OCI-LY1 (cell line): ENCODE results near the gene CFAP251.

Source experiments
- H2AFZ ChIP-seq: fragments of 200-600 bp; sonication (generic), shearing (Covaris generic); 2 replicates; pipeline ENCODE4 v1.6.0; 2014; ENCODE audit warnings: antibody characterized with exemption, mild to moderate bottlenecking, low read length
- H3F3A ChIP-seq: fragments of 200-600 bp; sonication (generic), shearing (Covaris generic); 2 replicates; pipeline ENCODE4 v1.6.0; 2014; ENCODE audit warnings: mild to moderate bottlenecking, antibody characterized with exemption, low read length, moderate library complexity; ENCODE audit not compliant: insufficient read depth
- H3K27ac ChIP-seq: fragments of 200-600 bp; sonication (generic); 2 replicates; pipeline ENCODE4 v1.5.1; 2014; ENCODE audit warnings: low read length, mixed run types, mild to moderate bottlenecking, low read depth; ENCODE audit not compliant: poor library complexity, severe bottlenecking
- H3K27me3 ChIP-seq: fragments of 200-600 bp; sonication (generic); 2 replicates; pipeline ENCODE4 v1.6.0; 2014; ENCODE audit warnings: antibody characterized with exemption, mild to moderate bottlenecking, low read length, moderate library complexity; ENCODE audit not compliant: insufficient read depth
- H3K36me3 ChIP-seq: fragments of 200-600 bp; sonication (generic); 2 replicates; pipeline ENCODE4 v1.6.1; 2014; ENCODE audit warnings: mild to moderate bottlenecking, antibody characterized with exemption, low read length, moderate library complexity, mixed read lengths; ENCODE audit not compliant: insufficient read depth
- H3K4me1 ChIP-seq: fragments of 200-600 bp; sonication (generic); 2 replicates; pipeline ENCODE4 v1.5.1; 2014; ENCODE audit warnings: mild to moderate bottlenecking, low read length, moderate library complexity; ENCODE audit not compliant: insufficient read depth, severe bottlenecking
- H3K4me2 ChIP-seq: fragments of 200-600 bp; sonication (generic), shearing (Covaris generic); 2 replicates; pipeline ENCODE4 v1.6.1; 2014; ENCODE audit warnings: low read length
- H3K4me3 ChIP-seq: fragments of 200-600 bp; sonication (generic); 2 replicates; pipeline ENCODE4 v1.5.1; 2014; ENCODE audit warnings: low read length, low read depth, mild to moderate bottlenecking, mixed read lengths; ENCODE audit not compliant: poor library complexity, severe bottlenecking
- H3K79me2 ChIP-seq: fragments of 200-600 bp; shearing (Covaris generic); 2 replicates; pipeline ENCODE4 v1.6.1; 2016; ENCODE audit warnings: mixed run types, low read length, mixed read lengths; ENCODE audit not compliant: insufficient read depth
- H3K9ac ChIP-seq: fragments of 200-600 bp; sonication (generic), shearing (Covaris generic); 2 replicates; pipeline ENCODE4 v1.6.1; 2014; ENCODE audit warnings: mild to moderate bottlenecking, low read length, mixed read lengths
- H3K9me2 ChIP-seq: fragments of 200-600 bp; sonication (generic), shearing (Covaris generic); 2 replicates; pipeline ENCODE4 v1.6.1; 2014; ENCODE audit warnings: low read depth, mild to moderate bottlenecking, low read length, mixed read lengths
- H3K9me3 ChIP-seq: fragments of 200-600 bp; shearing (Covaris generic); 2 replicates; pipeline ENCODE4 v1.6.1; 2014; ENCODE audit warnings: low read length, mixed read lengths
- H4K20me1 ChIP-seq: fragments of 200-600 bp; sonication (generic), shearing (Covaris generic); 2 replicates; pipeline ENCODE4 v1.6.0; 2016; ENCODE audit warnings: mild to moderate bottlenecking, low read length; ENCODE audit not compliant: insufficient read depth
- CTCF ChIP-seq: fragments of 200-600 bp; sonication (generic), shearing (Covaris generic); IDR thresholded peaks from 2 replicates; pipeline ENCODE4 v1.5.1; 2017; ENCODE audit warnings: mild to moderate bottlenecking, antibody characterized with exemption, low read length, moderate library complexity, mixed read lengths
- EZH2 ChIP-seq: fragments of 200-600 bp; sonication (generic), shearing (Covaris generic); IDR thresholded peaks from 2 replicates; pipeline ENCODE4 v1.8.0; 2017; ENCODE audit warnings: borderline replicate concordance, mixed run types, mild to moderate bottlenecking, antibody characterized with exemption, low read length, moderate library complexity, mixed read lengths

The CFAP251 gene

GRCh38 chr12:121915841-121916321 lies 2.5 kb upstream of the CFAP251 start:
- Histone ChIP-seq H3K27ac (peak overlapping the region; percentile 88), H3K79me2 (no peaks in the 10 kb centered on the region), H3K9me3 (no peaks in the 10 kb centered on the region), H3K9ac (peak overlapping the region; percentile 77), H3K4me3 (peak overlapping the region; percentile 62), H2AFZ (no peak overlapping the region), H3K4me2 (peak overlapping the region; percentile 87), H3K36me3 (peaks cover 44% of the 10 kb centered on the region), H3K4me1 (peaks cover 45% of the 10 kb centered on the region), H3K9me2 (no peaks in the 10 kb centered on the region), H3F3A (peaks cover 7% of the 10 kb centered on the region), H4K20me1 (no peaks in the 10 kb centered on the region), H3K27me3 (no peaks in the 10 kb centered on the region)
- TF ChIP-seq CTCF (no peak), EZH2 (no peak)

GRCh38 chr12:121916719-121917118 lies 1.7 kb upstream of the CFAP251 start:
- H3K4me3 ChIP-seq: peak overlapping the region; percentile 62
- H3K9ac ChIP-seq: peak overlapping the region; percentile 77; the same call in 1 of the 2 replicates
- peaks cover 7% of the 10 kb centered on the region for H3F3A ChIP-seq
- no peaks in the 10 kb centered on the region for H3K79me2 ChIP-seq
- H3K9me2 ChIP-seq: no peaks in the 10 kb centered on the region
- TF ChIP-seq EZH2 (no peak), CTCF (peak; percentile 63)
- no peaks in the 10 kb centered on the region for H4K20me1 ChIP-seq
- H2AFZ ChIP-seq: no peak overlapping the region
- H3K4me1 ChIP-seq: peaks cover 45% of the 10 kb centered on the region
- peak overlapping the region; percentile 87 for H3K4me2 ChIP-seq
- H3K36me3 ChIP-seq: peaks cover 36% of the 10 kb centered on the region
- H3K27ac ChIP-seq: peak overlapping the region; percentile 88
- no peaks in the 10 kb centered on the region for H3K27me3 ChIP-seq
- H3K9me3 ChIP-seq: no peaks in the 10 kb centered on the region

DNA sequence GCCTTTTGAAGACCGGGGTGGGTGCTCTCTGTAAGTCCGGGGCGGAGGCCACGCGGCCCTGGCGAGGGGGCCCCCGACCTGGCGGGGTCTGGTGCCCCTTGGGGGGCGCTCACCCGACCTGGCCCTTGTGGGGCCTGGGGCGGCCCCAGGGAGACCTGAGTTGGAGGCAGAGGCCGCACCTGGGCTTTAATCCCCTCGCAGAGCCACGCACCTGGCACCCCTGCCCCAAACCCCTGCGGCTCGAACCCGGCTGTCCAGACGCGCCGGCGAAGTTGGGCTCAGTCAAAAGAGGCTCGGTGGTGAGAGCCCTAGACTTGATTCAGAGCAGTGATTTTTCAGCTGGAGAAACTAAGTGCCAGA lies 267 bp downstream of the CFAP251 start:
- Histone ChIP-seq H3K4me3 (peak overlapping the region; percentile 62), H3K27ac (peak overlapping the region; percentile 18), H3F3A (peaks cover 7% of the 10 kb centered on the region), H2AFZ (no peak overlapping the region), H4K20me1 (no peaks in the 10 kb centered on the region), H3K9me2 (no peaks in the 10 kb centered on the region), H3K9me3 (no peaks in the 10 kb centered on the region), H3K4me2 (peak overlapping the region; percentile 87), H3K9ac (peak overlapping the region; percentile 50; the same call in 1 of the 2 replicates), H3K27me3 (no peaks in the 10 kb centered on the region), H3K79me2 (no peaks in the 10 kb centered on the region), H3K4me1 (peaks cover 45% of the 10 kb centered on the region), H3K36me3 (peaks cover 27% of the 10 kb centered on the region)
- no peak for TF ChIP-seq EZH2
- TF ChIP-seq CTCF: no peak
